ENCODE results near the gene GSG1.
A peak's percentile ranks its signal among the peaks of the same experiment; 100 is the strongest.

The GSG1 gene

DNA sequence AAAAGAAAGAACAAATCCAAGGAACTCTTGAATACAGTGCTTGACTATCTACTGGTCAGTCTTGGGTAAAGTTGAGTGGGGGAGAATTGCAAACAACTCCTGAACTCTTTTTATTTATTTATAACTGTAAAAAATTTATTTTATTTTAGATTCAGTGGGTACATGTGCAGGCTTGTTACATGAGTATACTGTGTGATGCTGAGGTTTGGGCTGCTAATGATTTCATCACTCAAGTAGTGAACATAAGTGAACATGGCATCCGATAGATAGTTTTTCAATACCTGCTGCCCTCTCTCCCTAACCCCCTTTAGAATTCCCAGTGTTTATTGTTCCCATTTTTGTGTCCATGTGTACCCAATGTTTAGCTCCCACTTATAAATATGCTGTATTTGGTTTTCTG, 3.2 kb upstream of the GSG1 start:
- DNase-seq (ENCODE audit: low read depth), result no peak
- TF ChIP-seq, protein P1, sequence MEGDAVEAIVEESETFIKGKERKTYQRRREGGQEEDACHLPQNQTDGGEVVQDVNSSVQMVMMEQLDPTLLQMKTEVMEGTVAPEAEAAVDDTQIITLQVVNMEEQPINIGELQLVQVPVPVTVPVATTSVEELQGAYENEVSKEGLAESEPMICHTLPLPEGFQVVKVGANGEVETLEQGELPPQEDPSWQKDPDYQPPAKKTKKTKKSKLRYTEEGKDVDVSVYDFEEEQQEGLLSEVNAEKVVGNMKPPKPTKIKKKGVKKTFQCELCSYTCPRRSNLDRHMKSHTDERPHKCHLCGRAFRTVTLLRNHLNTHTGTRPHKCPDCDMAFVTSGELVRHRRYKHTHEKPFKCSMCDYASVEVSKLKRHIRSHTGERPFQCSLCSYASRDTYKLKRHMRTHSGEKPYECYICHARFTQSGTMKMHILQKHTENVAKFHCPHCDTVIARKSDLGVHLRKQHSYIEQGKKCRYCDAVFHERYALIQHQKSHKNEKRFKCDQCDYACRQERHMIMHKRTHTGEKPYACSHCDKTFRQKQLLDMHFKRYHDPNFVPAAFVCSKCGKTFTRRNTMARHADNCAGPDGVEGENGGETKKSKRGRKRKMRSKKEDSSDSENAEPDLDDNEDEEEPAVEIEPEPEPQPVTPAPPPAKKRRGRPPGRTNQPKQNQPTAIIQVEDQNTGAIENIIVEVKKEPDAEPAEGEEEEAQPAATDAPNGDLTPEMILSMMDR (conservative IDR thresholded peaks at IDR 0.05; ENCODE audit: low read depth, low read length), result no peak
- no peak overlapping the region for H3K4me3 ChIP-seq (ENCODE audit: low read length)

DNA sequence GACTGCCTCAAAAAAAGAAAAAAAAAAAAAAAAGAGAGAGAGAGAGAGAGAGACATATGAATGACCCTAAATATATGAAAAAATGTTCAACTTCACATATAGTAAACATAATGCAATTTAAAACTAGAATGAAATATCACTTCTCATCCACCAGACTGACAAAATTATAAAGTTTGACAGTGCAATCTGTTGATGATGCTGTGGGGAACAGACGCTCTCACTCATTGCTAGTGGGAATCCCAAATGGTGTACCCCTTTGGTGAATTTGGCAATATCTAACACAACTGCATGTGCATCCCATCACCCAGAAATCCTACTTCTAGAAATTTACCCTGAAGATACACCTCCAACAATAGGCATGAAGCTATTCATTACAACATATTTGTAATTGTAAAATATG, 2.3 kb upstream of the GSG1 start:
- TF ChIP-seq, protein P1 (conservative IDR thresholded peaks at IDR 0.05; ENCODE audit: low read depth, low read length), result no peak
- no peak for DNase-seq (ENCODE audit: low read depth)
- no peak overlapping the region for H3K4me3 ChIP-seq (ENCODE audit: low read length)

GRCh38 chr12:13104409-13104808, 942 bp upstream of the GSG1 start:
- TF ChIP-seq, protein P1 (conservative IDR thresholded peaks at IDR 0.05; ENCODE audit: low read depth, low read length), result no peak
- no peak overlapping the region for H3K4me3 ChIP-seq (ENCODE audit: low read length)
- no peak for DNase-seq (ENCODE audit: low read depth)

GRCh38 chr12:13102461-13103195, 839 bp downstream of the GSG1 start:
- TF ChIP-seq, protein P1 (conservative IDR thresholded peaks at IDR 0.05; ENCODE audit: low read depth, low read length), result no peak
- DNase-seq (ENCODE audit: low read depth), result no peak
- H3K4me3 ChIP-seq (ENCODE audit: low read length), result no peak overlapping the region

DNA sequence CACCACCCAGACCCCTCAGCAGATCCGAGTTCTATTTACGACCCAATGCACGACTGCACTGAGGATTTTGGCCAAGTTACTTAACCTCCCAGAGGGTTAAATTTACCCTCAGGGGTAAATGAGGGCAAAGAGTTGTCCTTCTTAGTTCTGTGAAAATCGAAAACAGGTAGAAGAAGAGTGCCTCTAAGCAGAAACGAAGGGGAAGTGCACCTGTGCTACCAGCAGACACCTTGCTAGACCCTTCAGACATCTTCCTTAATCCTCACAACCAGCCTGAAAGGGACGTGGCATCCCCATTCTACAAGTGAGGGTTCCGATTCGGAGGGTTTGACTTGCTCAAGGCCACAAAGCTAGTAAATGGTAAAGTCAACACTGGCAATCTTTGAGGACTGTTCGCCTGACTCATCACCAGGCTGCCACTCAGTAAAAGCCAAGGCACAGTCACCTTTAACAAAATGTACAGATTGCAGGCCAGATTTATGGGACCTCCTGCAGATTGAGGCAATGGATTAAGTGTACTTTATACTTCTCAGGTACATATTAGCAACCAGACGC, 1.6 kb downstream of the GSG1 start:
- no peak for DNase-seq (ENCODE audit: low read depth)
- peak overlapping the region; percentile 50 for H3K4me3 ChIP-seq (ENCODE audit: low read length)
- TF ChIP-seq, protein P1 (conservative IDR thresholded peaks at IDR 0.05; ENCODE audit: low read depth, low read length), result no peak

DNA sequence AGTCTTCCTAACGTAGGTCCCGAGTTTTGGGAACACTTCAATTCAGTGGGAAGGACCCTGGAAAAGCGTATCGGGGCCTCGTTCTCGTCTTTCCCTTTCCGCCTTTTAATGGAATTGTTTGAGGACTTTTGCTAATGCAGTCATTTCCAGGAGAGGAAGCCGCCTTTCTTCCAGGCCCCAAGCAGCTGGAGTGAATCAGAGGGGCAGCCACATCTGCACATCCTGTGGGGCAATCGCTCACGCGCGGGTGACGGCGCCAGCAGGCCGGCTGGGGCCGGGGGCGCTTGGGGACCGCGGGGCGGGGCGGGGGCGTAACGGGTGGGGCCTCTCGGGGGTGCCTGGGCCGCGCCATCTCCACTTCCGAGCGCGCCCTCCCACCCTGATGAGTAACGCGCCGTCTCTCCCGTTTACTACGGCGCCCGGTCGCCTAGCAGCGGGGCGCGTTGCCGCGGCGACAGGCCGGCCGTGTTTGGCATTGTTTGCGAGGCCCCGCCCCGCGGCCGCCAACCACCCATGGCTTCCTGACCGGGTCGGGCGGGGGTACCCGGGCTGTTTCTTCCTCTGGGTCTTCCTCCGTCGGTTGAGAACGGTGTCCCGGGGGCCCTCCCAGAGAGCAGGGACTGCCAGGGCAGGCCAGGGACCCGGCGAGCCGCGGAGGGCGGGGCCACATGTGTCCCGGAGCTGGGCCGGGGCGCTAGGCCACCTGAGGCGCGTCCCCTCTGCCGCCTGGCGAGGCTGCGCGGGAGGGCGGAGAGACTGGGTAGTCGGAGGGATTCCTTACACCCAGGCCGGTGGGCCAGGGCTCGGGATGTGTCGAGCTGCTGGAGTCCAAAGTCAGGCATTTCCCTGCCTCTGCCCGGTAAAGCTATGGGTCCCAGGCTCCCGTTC, 2.3 kb downstream of the GSG1 start:
- TF ChIP-seq, protein P1 (conservative IDR thresholded peaks at IDR 0.05; ENCODE audit: low read depth, low read length), result no peak
- DNase-seq (ENCODE audit: low read depth), result peak; percentile 60

More for the DNA sequence above, 2.3 kb downstream of the GSG1 start:
- H3K4me3 ChIP-seq (ENCODE audit: low read length), result peak overlapping the region; percentile 50

All from retinal pigment epithelial cell (primary cell).